Astrocyte (in vitro differentiated cells and primary cell): ENCODE measurements around the gene ADD1. TPM values are rescaled to one million over a fixed set of nuclear protein-coding genes. Genes with fewer than 3 reads are reported as not detected.
A peak's percentile ranks its signal among the peaks of the same experiment; 100 is the strongest.
"Not testable (repeated sequence)": the region's sequence is repeated elsewhere in the genome, so short reads cannot be mapped to it uniquely, and the experiment has no call there.

ENCODE experiments used
- DNase-seq: peaks from one replicate; pipeline ENCODE4 v3.0.0-alpha.2; 2010; ENCODE audit warnings: low read depth
- FAIRE-seq: peaks from 2 replicates; lab custom pipeline; 2011; peaks lifted over from hg19 to GRCh38; lab: Jason Lieb, UNC
- H2AFZ ChIP-seq: 2 replicates; pipeline ENCODE4 v1.6.0; 2012; ENCODE audit warnings: low read depth, low read length, inconsistent platforms
- H3K27ac ChIP-seq: 2 replicates; pipeline ENCODE4 v1.5.1; 2011; ENCODE audit warnings: low read depth, low read length, inconsistent platforms
- H3K27me3 ChIP-seq: 2 replicates; pipeline ENCODE4 v1.6.0; 2011; ENCODE audit warnings: low read length, inconsistent platforms; ENCODE audit not compliant: insufficient read depth
- H3K36me3 ChIP-seq: 2 replicates; pipeline ENCODE4 v1.5.1; 2011; ENCODE audit warnings: low read length, inconsistent platforms; ENCODE audit not compliant: insufficient read depth
- H3K4me1 ChIP-seq: 2 replicates; pipeline ENCODE4 v1.5.1; 2011; ENCODE audit warnings: low read length, inconsistent platforms; ENCODE audit not compliant: insufficient read depth
- H3K4me2 ChIP-seq: 2 replicates; pipeline ENCODE4 v1.6.0; 2012; ENCODE audit warnings: low read length, inconsistent platforms
- H3K4me3 ChIP-seq: 2 replicates; pipeline ENCODE4 v1.5.1; 2011; ENCODE audit warnings: low read depth, mild to moderate bottlenecking, low read length, inconsistent platforms; ENCODE audit not compliant: insufficient read depth
- H3K79me2 ChIP-seq: 2 replicates; pipeline ENCODE4 v1.6.0; 2012; ENCODE audit warnings: mild to moderate bottlenecking, low read length, inconsistent platforms; ENCODE audit not compliant: insufficient read depth
- H3K9ac ChIP-seq: 2 replicates; pipeline ENCODE4 v1.6.0; 2012; ENCODE audit warnings: mild to moderate bottlenecking, low read length, inconsistent platforms
- H3K9me3 ChIP-seq: 2 replicates; pipeline ENCODE4 v1.5.1; 2012; ENCODE audit warnings: low read depth, mild to moderate bottlenecking, low read length, inconsistent platforms; ENCODE audit not compliant: insufficient read depth
- H4K20me1 ChIP-seq: 2 replicates; pipeline ENCODE4 v1.6.0; 2012; ENCODE audit warnings: low read length, inconsistent platforms; ENCODE audit not compliant: insufficient read depth
- H3K27ac Mint-ChIP-seq: one replicate; pipeline ENCODE4 v1.8.0; 2021; ENCODE audit warnings: mild to moderate bottlenecking, mixed read lengths; ENCODE audit not compliant: unreplicated experiment
- H3K27me3 Mint-ChIP-seq: one replicate; pipeline ENCODE4 v1.8.0; 2021; ENCODE audit warnings: low read depth, mixed read lengths; ENCODE audit not compliant: unreplicated experiment
- H3K36me3 Mint-ChIP-seq: one replicate; pipeline ENCODE4 v1.8.0; 2021; ENCODE audit warnings: low read depth, mixed read lengths; ENCODE audit not compliant: unreplicated experiment
- H3K4me1 Mint-ChIP-seq: one replicate; pipeline ENCODE4 v1.8.0; 2021; ENCODE audit warnings: low read depth, mixed read lengths; ENCODE audit not compliant: unreplicated experiment
- H3K4me3 Mint-ChIP-seq: one replicate; pipeline ENCODE4 v1.8.0; 2021; ENCODE audit warnings: mild to moderate bottlenecking, moderate library complexity, mixed read lengths; ENCODE audit not compliant: unreplicated experiment
- H3K9me3 Mint-ChIP-seq: one replicate; pipeline ENCODE4 v1.8.0; 2021; ENCODE audit warnings: mild to moderate bottlenecking, mixed read lengths; ENCODE audit not compliant: unreplicated experiment
- CTCF ChIP-seq: IDR thresholded peaks from 2 replicates; pipeline ENCODE4 v1.5.1; 2011; ENCODE audit warnings: low read depth, mild to moderate bottlenecking, inconsistent platforms, low read length, moderate library complexity; ENCODE audit not compliant: insufficient read depth
- EZH2 ChIP-seq: IDR thresholded peaks from 2 replicates; pipeline ENCODE4 v1.6.1; 2012; ENCODE audit warnings: mild to moderate bottlenecking, low read length, inconsistent platforms; ENCODE audit not compliant: insufficient read depth
- total RNA-seq: library from RNA; stranded (reverse); gene quantifications from 2 replicates; pipeline ENCODE4 v1.2.1, GENCODE V29; 2021

The ADD1 gene
- total RNA-seq, 1 donor from 2014 or later: 280 TPM

GRCh38 chr4:2954358-2955185 lies 110.9 kb downstream of the ADD1 start:
- H2AFZ ChIP-seq: no peak overlapping the region
- DNase-seq (no peak), FAIRE-seq (no peak)
- H3K36me3 Mint-ChIP-seq: peaks cover 37% of the 10 kb centered on the region
- H3K9me3 ChIP-seq: no peaks in the 10 kb centered on the region
- peaks cover 14% of the 10 kb centered on the region for H3K4me1 ChIP-seq
- peaks cover 42% of the 10 kb centered on the region for H3K79me2 ChIP-seq
- peaks cover 48% of the 10 kb centered on the region for H3K36me3 ChIP-seq
- H3K27me3 Mint-ChIP-seq: no peaks in the 10 kb centered on the region
- H3K9me3 Mint-ChIP-seq: no peaks in the 10 kb centered on the region
- no peak overlapping the region for H3K4me2 ChIP-seq
- H3K4me1 Mint-ChIP-seq: peaks cover 24% of the 10 kb centered on the region
- peaks cover 59% of the 10 kb centered on the region for H4K20me1 ChIP-seq
- H3K9ac ChIP-seq: no peak overlapping the region
- H3K27me3 ChIP-seq: no peaks in the 10 kb centered on the region
- no peak overlapping the region for H3K4me3 ChIP-seq
- H3K27ac Mint-ChIP-seq: no peak overlapping the region
- TF ChIP-seq CTCF (no peak), EZH2 (no peak)
- H3K27ac ChIP-seq: no peak overlapping the region
- H3K4me3 Mint-ChIP-seq: no peak overlapping the region

- H3K4me3 ChIP-seq, H3K27ac ChIP-seq, H3K27me3 ChIP-seq, H3K27ac Mint-ChIP-seq, H3K9me3 ChIP-seq, H3K27me3 Mint-ChIP-seq, H3K9me3 Mint-ChIP-seq, H3K9ac ChIP-seq, H2AFZ ChIP-seq, FAIRE-seq, H3K4me2 ChIP-seq, DNase-seq, H3K4me3 Mint-ChIP-seq: not testable (repeated sequence)
- Histone ChIP-seq H3K4me1 (peaks cover 14% of the 10 kb centered on the region), H3K79me2 (peaks cover 46% of the 10 kb centered on the region), H3K36me3 (peaks cover 43% of the 10 kb centered on the region), H4K20me1 (peaks cover 58% of the 10 kb centered on the region)
- peaks cover 26% of the 10 kb centered on the region for H3K4me1 Mint-ChIP-seq
- peaks cover 33% of the 10 kb centered on the region for H3K36me3 Mint-ChIP-seq
These were observed 111.8 kb downstream of the ADD1 start for GRCh38 chr4:2955186-2956044.

- TF ChIP-seq EZH2 (no peak), CTCF (no peak)
- Histone ChIP-seq H3K27ac (peak overlapping the region; percentile 52), H3K27me3 (no peaks in the 10 kb centered on the region), H2AFZ (no peak overlapping the region), H3K79me2 (peaks cover 68% of the 10 kb centered on the region), H3K4me2 (peak overlapping the region; percentile 44), H3K9ac (peak overlapping the region; percentile 18), H3K4me1 (peaks cover 24% of the 10 kb centered on the region), H4K20me1 (peaks cover 64% of the 10 kb centered on the region), H3K9me3 (no peaks in the 10 kb centered on the region), H3K4me3 (no peak overlapping the region), H3K36me3 (peaks cover 21% of the 10 kb centered on the region)
- Mint-ChIP-seq H3K36me3 (peaks cover 20% of the 10 kb centered on the region), H3K27ac (peak overlapping the region; percentile 90), H3K9me3 (no peaks in the 10 kb centered on the region), H3K4me3 (peak overlapping the region; percentile 0), H3K4me1 (peaks cover 30% of the 10 kb centered on the region), H3K27me3 (no peaks in the 10 kb centered on the region)
- FAIRE-seq (no peak), DNase-seq (peak; percentile 80)
These were observed 114.8 kb downstream of the ADD1 start for GRCh38 chr4:2958446-2958845.

GRCh38 chr4:2960450-2960849 lies 116.8 kb downstream of the ADD1 start:
- H3K27me3 ChIP-seq, H3K9me3 Mint-ChIP-seq, H3K27me3 Mint-ChIP-seq, H3K9ac ChIP-seq, H3K27ac Mint-ChIP-seq, H2AFZ ChIP-seq, H3K36me3 Mint-ChIP-seq, H3K4me3 ChIP-seq, H3K4me2 ChIP-seq, H3K9me3 ChIP-seq, H3K4me3 Mint-ChIP-seq, H3K27ac ChIP-seq, DNase-seq, FAIRE-seq: not testable (repeated sequence)
- H3K4me1 Mint-ChIP-seq: peaks cover 31% of the 10 kb centered on the region
- Histone ChIP-seq H3K79me2 (peaks cover 78% of the 10 kb centered on the region), H4K20me1 (peaks cover 64% of the 10 kb centered on the region), H3K36me3 (peaks cover 16% of the 10 kb centered on the region), H3K4me1 (peaks cover 28% of the 10 kb centered on the region)
